ENCODE results near the gene NEK11.
"Not testable (repeated sequence)": the region's sequence is repeated elsewhere in the genome, so short reads cannot be mapped to it uniquely, and the experiment has no call there.

NEK11 gene

DNA sequence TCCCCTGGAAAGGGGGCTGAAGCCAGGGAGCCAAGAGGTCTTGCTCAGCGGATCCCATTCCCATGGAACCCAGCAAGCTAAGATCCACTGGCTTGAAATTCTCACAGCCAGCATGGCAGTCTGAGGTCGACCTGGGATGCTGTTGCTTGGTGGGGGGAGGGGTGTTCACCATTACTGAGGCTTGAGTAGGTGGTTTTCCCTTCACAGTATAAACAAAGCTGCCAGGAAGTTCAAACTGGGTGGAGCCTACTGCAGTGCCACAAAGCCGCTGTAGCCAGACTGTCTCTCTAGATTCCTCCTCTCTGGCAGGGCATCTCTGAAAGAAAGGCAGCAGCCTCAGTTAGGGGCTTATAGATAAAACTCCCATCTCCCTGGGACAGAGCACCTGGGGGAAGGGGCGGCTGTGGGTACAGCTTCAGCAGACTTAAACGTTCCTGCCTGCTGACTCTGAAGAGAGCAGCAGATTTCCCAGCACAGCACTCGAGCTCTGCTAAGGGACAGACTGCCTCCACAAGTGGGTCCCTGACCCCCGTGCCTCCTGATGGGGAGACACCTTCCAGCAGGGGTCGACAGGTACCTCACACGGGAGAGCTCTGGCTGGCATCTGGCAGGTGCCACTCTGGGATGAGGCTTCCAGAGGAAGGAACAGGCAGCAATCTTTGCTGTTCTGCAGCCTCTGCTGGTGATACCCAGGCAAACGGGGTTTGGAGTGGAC lies 15.8 kb downstream of the NEK11 start:
- not testable (repeated sequence) for DNase-seq

DNA sequence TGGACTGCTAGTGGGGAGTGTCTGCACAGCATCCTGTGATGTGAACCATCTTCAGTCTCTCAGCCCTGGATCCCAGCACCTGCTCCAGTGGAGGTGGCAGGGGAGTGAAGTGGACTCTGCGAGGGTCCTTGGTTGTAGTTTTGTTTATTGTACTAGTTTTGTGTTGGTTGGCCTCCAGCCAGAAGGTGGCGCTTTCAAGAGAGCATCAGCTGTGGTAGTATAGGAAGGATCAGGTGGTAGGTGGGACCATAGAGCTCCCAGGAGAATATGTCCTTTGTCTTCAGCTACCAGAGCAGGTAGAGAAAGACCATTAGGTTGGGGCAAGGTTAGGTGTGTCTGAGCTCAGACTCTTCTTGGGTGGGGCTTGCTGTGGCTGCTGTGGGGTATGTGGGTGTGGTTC lies 20.9 kb downstream of the NEK11 start:
- no peak for DNase-seq

DNA sequence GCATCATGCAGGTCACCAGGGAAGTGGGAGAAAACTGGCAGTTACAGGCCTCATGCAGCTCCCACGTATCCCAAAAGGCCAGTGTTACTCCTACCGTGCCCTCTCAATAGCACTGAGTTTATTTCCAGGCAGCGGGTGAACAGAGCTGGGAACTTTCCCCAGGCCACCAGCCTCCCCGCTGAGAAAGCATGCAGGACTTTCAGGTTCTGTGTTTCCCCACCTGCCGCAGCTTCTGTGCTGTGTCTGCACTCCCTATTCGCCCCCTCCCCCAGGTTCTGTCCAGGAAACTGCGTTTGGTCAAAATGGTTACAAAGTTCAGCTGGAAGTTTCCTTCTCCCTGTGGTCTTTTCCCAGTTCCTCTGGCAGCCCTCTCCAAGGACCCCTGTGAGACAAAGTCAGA lies 21.4 kb downstream of the NEK11 start:
- no peak for DNase-seq

DNA sequence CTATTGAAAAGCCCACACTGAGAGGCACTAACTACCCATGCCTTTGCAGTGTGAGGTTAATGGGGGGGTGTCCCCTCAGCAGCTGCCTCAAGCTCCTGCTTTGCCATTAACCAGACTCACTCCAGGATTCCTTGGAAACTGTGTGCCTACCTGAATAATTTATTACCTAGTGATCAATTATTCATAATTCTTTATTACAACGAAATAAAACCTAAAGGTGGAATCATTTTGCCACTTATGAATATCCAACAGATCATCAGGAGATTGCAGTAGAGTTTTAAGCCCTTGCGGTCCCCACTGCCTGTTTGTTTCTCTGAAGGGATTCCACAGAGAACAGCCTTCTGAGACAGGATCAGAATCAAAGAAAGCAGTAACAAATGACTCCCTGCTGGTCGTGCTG lies 23.3 kb downstream of the NEK11 start:
- no peak for DNase-seq

DNA sequence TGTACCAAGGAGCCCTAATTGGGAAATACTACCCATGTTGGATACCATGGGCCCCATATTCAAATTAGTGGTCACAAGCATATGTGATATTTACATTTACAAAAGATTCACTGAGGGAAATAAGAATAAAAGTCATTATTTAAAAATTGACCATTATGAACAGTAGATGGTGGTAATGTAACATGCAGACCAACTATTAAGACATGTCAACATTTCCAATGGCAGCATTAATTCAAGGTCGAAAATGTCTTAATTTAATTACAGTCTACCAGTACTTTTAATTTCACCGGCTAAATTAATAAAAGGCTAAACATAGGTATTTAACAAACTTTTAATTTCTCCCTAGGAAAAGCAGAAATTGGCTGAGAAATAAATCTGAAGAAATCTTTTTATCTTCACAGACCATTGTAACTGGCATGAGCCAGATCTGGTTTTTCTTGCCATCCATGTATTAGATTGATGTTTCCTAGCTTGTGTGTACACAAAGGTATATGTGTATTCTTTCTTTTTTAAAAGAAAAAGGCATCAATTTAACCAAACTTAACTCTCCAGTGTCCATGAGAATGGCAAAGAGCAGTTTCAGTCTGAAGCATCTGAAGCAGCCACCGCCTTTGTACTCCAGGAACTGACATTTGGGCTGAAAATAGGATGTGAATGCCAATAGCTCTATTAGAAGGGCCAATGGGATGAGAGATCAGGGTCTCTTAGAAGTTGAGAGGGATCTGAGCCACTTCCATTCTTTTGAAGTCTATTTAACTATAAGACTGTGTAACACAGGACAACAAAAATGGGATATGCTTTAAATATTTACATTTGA lies 26.6 kb downstream of the NEK11 start:
- no peak for DNase-seq

DNA sequence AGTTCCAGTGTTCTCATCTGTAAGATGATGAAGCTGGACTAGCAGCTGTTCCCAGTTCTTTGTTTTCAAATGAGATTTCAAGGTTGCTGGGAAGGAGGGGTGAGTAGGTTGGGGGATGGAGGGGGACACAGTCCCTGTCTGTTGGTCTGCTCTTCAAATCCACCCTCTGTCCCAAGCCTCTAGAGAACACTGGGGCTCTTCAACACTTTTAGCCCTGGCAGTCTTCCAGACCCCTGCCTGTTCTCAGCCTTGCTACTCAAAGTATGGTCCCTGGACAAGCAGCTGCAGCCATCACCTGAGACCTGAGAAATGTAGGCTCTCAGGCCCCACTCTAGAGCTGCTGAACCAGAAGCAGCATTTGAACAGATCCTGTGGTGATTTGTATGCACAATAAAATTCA lies 41.3 kb downstream of the NEK11 start:
- no peak for DNase-seq

DNA sequence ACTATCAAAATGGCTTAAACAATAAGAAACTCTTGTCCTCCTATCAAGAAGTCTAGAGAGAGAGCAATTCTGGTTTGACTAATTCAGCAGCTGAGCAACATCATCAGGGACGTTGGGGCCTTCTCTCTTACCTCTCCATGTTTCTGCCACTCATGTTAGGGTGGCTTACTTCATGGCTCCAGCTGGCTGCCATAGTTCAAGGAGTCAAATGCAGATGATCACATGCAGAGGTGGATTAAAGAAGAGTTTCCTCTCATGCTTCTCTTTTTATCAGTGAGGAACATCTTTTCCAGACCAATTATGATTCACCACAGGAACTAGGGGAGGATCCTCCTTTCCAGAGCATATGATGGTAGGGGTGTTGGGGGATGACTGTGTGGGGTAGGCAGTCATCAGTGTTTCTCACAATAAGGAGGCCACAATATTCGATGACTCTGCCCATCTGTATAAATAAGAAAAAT lies 45.5 kb downstream of the NEK11 start:
- no peak for DNase-seq

DNA sequence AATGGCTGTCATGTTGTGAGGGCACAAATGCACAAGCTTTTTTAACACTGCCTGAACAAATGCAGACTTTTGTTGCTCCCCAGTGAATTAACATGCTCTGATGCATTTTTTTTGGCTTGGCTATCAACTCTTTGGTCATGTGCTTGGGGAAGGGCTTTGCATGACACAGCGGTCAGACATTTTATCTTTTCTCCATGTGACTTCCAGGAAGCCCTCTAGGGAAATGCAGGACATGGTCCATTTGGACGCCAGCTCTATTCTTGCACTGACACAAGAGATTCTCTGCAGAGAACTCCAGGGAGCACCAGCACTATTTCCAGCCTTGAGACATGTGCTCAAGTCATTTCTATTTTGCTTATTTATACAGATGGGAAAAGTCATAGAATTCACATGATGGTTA lies 46.2 kb downstream of the NEK11 start:
- DNase-seq: no peak

DNA sequence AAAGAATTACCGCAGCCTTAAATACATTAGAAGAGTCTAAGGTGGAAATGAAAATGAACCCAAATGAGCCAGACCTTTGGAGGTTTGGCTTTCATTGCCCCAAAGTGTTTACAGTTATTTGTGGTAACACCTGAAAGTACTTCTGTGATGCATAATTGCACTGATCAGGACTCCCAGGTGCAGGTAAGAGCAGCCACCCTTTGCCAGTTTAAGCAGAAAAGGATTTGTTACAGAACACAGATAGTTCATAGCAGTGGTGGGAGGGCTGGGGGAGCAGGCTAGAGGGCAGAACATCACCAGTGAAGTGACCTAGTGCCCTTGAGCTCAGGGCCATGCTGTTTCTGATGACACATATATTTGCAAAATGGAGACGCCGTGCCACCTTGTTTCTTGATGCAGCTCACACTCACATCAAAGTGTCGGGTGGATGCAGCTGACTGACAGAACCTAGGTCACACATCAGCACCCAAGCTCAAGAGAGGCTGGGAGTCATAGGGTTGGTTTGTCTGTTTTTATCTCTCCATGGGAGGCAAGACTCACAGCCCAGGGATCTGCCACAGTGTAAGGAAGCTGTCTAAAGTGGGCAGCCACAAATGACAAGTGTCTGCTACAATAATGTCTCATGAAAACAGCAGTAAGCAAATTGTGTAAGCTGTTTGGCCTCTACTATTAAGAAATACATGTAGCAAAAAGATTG lies 49.1 kb downstream of the NEK11 start:
- no peak for DNase-seq

DNA sequence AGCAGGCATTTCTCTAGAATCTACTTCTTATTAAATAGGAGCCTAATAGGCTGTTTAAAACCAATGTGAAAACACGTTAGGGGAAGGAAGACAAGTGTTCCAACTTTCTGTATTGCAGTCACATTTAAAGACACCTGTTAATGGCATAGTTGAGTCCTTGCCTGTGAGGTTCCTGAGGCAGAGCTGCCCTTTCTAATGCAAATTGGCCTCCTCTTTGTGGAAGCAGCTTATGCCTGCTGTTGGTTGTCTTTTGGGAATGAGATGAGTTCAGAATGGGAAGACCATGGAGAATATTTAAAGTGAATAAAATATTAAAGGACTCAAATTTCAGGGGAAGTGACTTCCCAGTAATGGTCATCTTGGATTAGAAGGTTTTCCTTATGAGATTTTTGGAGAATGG lies 51.2 kb downstream of the NEK11 start:
- DNase-seq: no peak

DNA sequence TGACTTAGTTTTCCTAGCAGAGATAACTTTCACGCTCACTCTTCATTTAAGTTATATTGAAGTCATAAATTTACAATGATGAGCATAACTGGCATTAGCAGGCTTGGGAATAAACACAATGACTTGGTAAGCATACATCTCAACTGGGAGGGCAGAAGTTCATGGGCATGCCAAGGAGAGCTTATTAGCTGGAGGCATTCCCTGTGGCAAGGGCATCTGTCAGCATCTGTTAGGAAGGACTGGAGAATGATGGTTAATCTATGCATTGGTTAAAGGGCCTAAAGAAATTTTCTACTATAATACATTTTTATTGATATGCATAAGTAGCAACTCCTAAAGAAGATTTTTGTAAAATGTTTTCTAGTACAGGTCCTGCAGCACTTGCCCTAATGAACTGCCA lies 52.4 kb downstream of the NEK11 start:
- no peak for DNase-seq

DNA sequence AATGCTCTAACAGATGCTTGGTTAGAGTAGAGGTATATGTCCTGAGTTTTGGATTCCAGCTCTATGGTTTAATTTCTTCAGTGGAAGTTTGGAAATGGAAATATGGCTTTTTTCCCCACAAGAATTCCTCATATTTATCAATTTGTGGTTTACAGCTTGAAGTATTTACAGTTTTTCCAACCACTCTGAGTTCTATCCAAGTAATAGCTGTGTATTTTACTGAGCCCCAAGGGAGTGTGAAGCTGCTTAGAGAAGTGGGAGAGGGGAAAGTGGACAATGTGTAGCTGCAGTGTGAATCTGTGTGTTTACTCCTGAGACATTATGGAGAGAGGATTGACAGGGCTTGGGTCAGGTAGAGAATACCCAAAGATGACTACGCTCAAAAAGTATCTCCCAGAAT lies 54.5 kb downstream of the NEK11 start:
- no peak for DNase-seq

DNA sequence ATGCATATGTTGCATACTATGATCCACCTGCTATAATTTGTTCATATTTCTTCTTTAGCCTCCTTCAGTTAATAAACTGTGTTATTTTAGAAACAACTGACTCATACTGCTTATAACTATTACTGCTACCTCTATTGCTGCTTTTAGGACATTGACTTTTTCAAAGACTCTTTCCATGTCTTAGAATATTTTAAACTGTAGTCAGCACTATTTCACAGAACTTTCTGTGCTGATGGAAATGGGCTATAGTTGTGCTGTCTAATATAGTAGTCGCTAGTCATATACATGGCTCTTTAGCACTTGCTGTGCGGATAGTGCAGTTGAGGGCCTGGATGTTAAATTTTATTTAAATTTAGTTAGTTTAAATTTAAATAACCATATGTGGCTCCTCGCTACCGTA lies 55.6 kb downstream of the NEK11 start:
- no peak for DNase-seq

DNA sequence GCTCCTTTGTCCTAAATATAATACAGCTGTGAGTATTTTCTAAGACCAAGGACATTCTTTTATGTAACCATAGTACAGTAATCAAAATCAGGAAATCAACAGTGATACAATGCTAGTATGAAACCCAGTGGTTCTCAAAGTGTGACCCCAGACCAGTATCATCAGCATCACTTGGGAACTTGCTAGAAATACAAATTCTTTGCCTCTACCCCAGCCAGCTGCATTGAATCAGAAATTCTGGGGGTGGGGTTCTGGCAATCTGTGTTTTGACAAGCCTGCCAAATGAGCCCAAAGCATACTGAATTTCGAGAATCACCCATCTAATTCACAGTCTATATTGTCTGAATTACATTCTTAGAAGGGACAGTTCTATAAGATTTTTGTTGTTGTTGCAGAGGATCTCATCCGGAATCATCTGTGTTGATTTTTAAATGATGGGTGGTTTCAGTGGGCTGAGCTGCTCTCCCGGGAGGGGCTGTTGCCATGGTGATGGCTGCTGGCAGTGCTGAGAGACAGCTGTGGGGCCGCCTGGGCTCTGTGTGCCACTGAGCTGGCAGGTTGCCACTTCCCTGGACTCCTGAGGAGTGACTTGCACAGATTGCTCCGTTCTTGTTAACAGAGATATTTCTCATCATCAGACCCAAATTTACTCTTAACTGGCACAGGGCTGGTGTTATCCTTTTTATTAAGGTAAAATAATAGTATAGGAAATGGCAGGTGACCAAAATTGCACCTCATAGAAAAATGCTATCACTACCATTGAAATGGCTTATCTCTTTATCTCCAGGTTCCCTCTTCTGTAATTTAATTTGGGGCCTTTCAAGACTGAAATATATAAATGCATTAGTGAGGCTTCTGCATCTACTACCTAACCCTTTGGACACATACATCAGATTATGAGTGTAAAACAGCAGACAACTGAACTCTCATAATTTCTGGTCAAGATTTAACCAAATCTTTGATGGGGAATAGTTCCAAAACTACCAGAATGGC lies 56.5 kb downstream of the NEK11 start:
- DNase-seq: peak; percentile 80

DNA sequence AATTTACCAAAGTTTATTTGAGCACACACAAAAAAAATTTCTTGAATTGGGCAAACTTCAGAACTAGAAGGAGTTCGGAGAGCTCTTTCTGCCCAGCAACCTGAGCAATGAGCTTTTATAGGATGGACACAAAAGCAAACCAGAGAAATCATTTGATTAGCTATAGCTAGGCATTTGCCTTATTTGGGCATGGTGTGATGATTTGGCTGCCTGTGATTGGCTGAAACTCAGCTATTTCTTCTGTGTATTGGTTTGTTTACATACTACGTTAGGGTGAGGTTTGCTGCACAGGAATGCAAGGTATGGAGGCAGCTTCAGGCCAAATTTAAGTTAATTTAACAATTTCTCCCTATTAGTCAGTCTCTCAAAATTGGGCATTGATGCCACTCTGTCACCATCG lies 65.1 kb downstream of the NEK11 start:
- DNase-seq: no peak

DNA sequence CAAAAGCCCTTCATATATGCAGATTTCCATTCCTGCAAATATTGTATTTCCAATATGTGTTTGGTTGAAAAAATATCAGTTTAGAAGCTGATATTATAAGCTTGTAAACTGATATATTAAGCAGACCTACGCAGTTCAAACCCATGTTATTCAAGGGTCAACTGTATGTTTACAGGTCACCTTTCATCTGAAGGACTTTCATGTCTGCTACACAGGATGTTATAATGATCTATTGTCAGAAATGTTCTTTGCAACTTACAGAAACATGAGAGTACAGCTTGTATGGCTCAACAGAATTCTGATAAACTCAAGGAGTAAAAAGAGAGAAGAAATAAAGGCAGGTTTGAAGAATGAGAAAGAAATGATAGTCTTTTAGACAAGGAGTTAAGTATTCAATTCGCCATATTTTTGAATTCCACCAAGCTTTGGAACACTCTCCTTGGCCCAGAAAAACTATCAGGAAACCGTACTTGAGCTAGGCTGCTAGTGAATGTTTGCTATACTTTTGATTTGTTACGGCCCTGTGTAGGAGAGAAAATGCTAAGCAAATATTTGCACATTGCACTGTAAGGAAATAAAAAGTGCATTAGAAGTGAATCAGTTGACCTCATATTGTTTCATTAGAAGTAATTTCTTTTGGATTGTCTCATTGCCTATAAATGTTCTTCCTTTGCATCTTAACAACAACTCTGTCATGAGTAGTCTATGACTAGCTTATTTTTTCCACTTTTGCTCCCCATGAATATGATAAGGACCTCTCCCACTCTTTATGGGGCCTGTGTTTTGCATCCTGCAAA lies 81.2 kb downstream of the NEK11 start:
- no peak for DNase-seq

DNA sequence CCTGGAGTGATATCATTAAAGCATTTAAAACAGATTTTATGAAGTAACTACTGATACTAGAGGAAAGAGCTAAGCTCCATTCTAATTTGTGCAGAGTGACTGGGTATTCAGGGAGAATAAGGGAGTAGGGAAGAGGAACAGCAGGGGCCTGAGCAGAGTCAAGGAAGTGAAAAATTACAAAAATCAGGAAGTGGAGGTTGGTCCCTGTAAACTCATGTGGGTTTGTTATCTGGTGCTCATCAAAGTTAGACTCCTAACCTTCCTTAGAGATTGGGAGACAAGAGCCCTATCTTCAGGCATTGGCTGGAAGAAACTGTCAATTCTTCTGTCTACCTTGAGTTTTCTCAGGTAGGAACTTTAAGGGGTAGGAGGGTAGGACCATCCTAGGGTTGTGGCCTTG lies 82.5 kb downstream of the NEK11 start:
- DNase-seq: no peak

DNA sequence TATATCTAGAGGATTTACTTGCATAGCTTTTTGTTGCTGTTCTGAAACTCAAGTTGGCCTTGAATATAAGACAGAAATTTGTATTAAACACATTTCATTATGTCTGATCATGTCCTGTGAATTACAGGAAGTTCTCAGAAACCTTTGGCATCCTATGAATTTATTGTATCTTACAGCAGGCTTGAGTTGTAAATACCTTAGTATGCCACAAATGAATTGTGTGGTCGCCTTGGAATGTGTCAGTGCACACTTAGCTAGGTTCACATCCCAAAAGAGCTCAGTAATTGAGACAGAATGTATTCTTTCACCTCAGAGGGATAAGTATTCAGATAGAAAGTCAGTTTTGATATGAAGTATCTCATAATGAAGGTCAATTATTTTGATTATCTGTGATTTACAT lies 83.4 kb downstream of the NEK11 start:
- no peak for DNase-seq

DNA sequence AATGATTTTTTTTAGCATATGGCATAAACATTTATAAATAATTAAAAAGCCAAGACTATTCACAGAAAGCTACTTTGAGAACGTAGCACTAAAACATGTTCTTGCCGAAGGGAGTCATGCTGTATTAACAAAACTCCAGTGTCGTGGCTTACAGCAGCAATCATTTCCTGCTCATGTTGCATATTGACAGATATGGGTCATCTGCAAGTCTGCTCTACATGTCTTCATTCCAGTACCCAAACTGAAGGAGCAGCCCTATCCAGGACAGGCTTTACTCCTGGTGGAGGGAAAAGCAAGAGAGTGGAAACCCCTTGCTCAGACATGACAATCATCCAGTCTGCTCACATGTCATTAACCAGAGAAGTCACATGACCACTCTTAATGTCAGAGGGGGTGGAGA lies 87.6 kb downstream of the NEK11 start:
- no peak for DNase-seq

DNA sequence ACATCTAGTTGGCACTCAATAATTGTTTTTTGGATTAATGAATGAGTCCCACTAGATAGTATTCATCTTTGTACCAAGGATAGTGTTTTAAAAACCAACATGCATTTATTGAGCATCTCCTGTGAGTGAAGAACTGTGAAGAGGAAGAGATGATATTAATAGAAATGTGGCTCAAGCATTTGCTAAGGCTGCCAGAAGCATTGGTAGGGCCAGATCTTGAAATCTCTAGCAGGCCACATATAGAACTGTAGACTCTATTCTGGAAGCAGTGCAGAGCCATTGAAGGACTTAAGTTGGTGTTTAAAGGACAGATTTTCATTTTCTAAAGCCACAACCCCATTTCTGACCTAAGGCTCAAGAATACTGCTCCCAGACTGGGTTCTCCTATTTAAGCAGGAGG lies 99.0 kb downstream of the NEK11 start:
- DNase-seq: no peak

DNA sequence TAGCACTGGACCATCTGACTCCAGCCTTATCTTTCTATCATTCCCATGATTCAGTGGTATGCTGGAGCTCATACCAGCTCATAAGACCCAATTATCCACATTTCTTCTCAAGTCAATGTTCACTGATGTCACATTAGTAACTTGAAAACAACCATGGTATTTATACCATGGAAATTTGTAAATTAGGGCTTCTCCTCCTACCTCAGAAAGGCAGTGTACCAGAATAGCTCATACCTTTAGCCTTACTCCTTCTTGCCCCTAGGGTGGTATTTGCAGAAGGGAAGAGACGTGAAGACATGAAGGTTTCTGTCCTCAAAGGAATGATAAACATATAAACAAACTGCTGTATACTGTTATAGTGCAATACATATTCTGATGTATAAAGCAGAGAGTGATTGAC lies 114.2 kb downstream of the NEK11 start:
- no peak for DNase-seq

DNA sequence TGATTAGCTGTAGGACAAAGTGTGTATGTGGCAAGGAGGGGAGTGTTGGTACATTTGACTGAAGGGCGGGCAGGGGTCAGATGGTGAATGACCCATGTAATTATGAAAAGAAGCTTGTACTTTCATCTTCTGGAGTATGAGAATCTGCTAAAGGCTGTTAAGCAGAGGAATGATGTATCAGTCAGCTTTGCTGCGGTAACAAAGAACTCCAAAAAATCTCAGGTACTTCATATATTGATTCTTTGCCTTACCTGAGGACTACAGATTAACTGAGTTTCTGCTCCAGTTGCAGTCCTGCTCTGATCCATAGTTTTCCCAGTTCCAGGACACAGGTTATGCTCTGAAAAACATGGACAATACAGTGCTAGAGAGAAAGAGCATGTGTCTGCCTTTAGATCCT lies 115.1 kb downstream of the NEK11 start:
- DNase-seq: no peak

Measured in NCI-H1694 treated with DMSO at 0.1 percent for 48 hours (cell line).